H9 (cell line): ENCODE data around the gene IGLL1. TPM values are rescaled to one million over a fixed set of nuclear protein-coding genes. Genes with fewer than 3 reads are reported as not detected.
"Not testable (repeated sequence)": the region's sequence is repeated elsewhere in the genome, so short reads cannot be mapped to it uniquely, and the experiment has no call there.

Experiments used
- DNase-seq: peaks from one replicate; pipeline ENCODE4 v3.0.0-alpha.2; 2017
- H2AFZ ChIP-seq: one replicate; pipeline ENCODE4 v1.6.1; 2013; ENCODE audit warnings: mild to moderate bottlenecking, low read length, control low read depth, moderate library complexity
- H2AK5ac ChIP-seq: 2 replicates; pipeline ENCODE4 v1.6.1; 2013; ENCODE audit warnings: low read length, control low read depth, mixed read lengths; ENCODE audit not compliant: insufficient read length
- H2BK120ac ChIP-seq: one replicate; pipeline ENCODE4 v1.6.1; 2013; ENCODE audit warnings: low read depth, mild to moderate bottlenecking, low read length, control low read depth, inconsistent platforms; ENCODE audit not compliant: poor library complexity, severe bottlenecking
- H2BK12ac ChIP-seq: 2 replicates; pipeline ENCODE4 v1.6.1; 2013; ENCODE audit warnings: low read length, control low read depth, mixed read lengths, low read depth; ENCODE audit not compliant: insufficient read length
- H2BK15ac ChIP-seq: 2 replicates; pipeline ENCODE4 v1.6.1; 2013; ENCODE audit warnings: low read depth, low read length, control low read depth
- H2BK20ac ChIP-seq: one replicate; pipeline ENCODE4 v1.6.1; 2013; ENCODE audit warnings: low read depth, mild to moderate bottlenecking, low read length, control low read depth, inconsistent platforms; ENCODE audit not compliant: poor library complexity, severe bottlenecking
- H2BK5ac ChIP-seq: 2 replicates; pipeline ENCODE4 v1.6.1; 2013; ENCODE audit warnings: low read length, control low read depth, mixed read lengths; ENCODE audit not compliant: insufficient read length
- H3K14ac ChIP-seq: 2 replicates; pipeline ENCODE4 v1.6.1; 2013; ENCODE audit warnings: low read length, control low read depth; ENCODE audit not compliant: insufficient read depth
- H3K18ac ChIP-seq: 2 replicates; pipeline ENCODE4 v1.6.1; 2013; ENCODE audit warnings: low read depth, mild to moderate bottlenecking, mixed read lengths, low read length, control low read depth; ENCODE audit not compliant: insufficient read length
- H3K23ac ChIP-seq: 2 replicates; pipeline ENCODE4 v1.6.1; 2013; ENCODE audit warnings: low read length, control low read depth, mixed read lengths, low read depth; ENCODE audit not compliant: insufficient read length
- H3K23me2 ChIP-seq: 2 replicates; pipeline ENCODE4 v1.6.1; 2013; ENCODE audit warnings: low read depth, mild to moderate bottlenecking, mixed read lengths, low read length, control low read depth; ENCODE audit not compliant: insufficient read length, poor library complexity, severe bottlenecking
- H3K27ac ChIP-seq: 2 replicates; pipeline ENCODE4 v1.5.1; 2013; ENCODE audit warnings: low read length, control low read depth, mixed read lengths, low read depth; ENCODE audit not compliant: insufficient read length
- H3K27me3 ChIP-seq: 2 replicates; pipeline ENCODE4 v1.6.1; 2013; ENCODE audit warnings: low read length, control low read depth, inconsistent platforms; ENCODE audit not compliant: insufficient read depth
- H3K4ac ChIP-seq: 2 replicates; pipeline ENCODE4 v1.6.1; 2013; ENCODE audit warnings: low read depth, mild to moderate bottlenecking, control low read depth, inconsistent platforms, low read length, moderate library complexity
- H3K4me1 ChIP-seq: 2 replicates; pipeline ENCODE4 v1.6.1; 2013; ENCODE audit warnings: low read length, control low read depth, inconsistent platforms; ENCODE audit not compliant: insufficient read depth
- H3K4me2 ChIP-seq: 2 replicates; pipeline ENCODE4 v1.6.1; 2013; ENCODE audit warnings: low read length, control low read depth, mixed read lengths; ENCODE audit not compliant: insufficient read length, insufficient read depth
- H3K56ac ChIP-seq: 2 replicates; pipeline ENCODE4 v1.6.1; 2013; ENCODE audit warnings: low read depth, mild to moderate bottlenecking, mixed read lengths, low read length, control low read depth; ENCODE audit not compliant: insufficient read length
- H3K79me1 ChIP-seq: 2 replicates; pipeline ENCODE4 v1.6.1; 2013; ENCODE audit warnings: low read depth, mild to moderate bottlenecking, moderate library complexity, low read length, control low read depth, inconsistent platforms; ENCODE audit not compliant: insufficient read depth, poor library complexity, severe bottlenecking
- H3K79me2 ChIP-seq: 2 replicates; pipeline ENCODE4 v1.6.1; 2013; ENCODE audit warnings: low read length, control low read depth, inconsistent platforms; ENCODE audit not compliant: insufficient read depth
- H3K9ac ChIP-seq: 2 replicates; pipeline ENCODE4 v1.6.1; 2013; ENCODE audit warnings: low read length, control low read depth, mixed read lengths; ENCODE audit not compliant: insufficient read length; ENCODE audit errors: extremely low read depth
- H3K9me3 ChIP-seq: one replicate; pipeline ENCODE4 v1.6.1; 2013; ENCODE audit warnings: low read depth, low read length, inconsistent platforms; ENCODE audit not compliant: control insufficient read depth
- H3T11ph ChIP-seq: one replicate; pipeline ENCODE4 v1.6.1; 2013; ENCODE audit warnings: mild to moderate bottlenecking, low read length, control low read depth, inconsistent platforms
- H4K20me1 ChIP-seq: one replicate; pipeline ENCODE4 v1.6.1; 2013; ENCODE audit not compliant: control insufficient read depth, insufficient read length, insufficient read depth
- H4K5ac ChIP-seq: 2 replicates; pipeline ENCODE4 v1.6.1; 2013; ENCODE audit warnings: low read depth, mild to moderate bottlenecking, mixed read lengths, low read length, control low read depth; ENCODE audit not compliant: insufficient read length
- H4K8ac ChIP-seq: replicated peaks from 2 replicates; pipeline ENCODE4 v1.6.1; 2013; ENCODE audit warnings: low read length, control low read depth, mixed read lengths, low read depth; ENCODE audit not compliant: insufficient read length
- H4K91ac ChIP-seq: 2 replicates; pipeline ENCODE4 v1.6.1; 2013; ENCODE audit warnings: low read depth, mild to moderate bottlenecking, moderate library complexity, mixed read lengths, low read length, control low read depth; ENCODE audit not compliant: insufficient read length
- H3K27ac Mint-ChIP-seq, 3 experiments: 2 replicates in 2 of 3; 3 replicates in 1 of 3; pipeline ENCODE4 v1.8.0; 2020 to 2021; ENCODE audit warnings: mixed read lengths in 3 of 3, mild to moderate bottlenecking in 1 of 3, moderate library complexity in 1 of 3
- H3K27me3 Mint-ChIP-seq: 2 replicates; pipeline ENCODE4 v1.8.0; 2021; ENCODE audit warnings: low read depth, mild to moderate bottlenecking, moderate library complexity, mixed read lengths
- H3K36me3 Mint-ChIP-seq, 3 experiments: 2 replicates in 2 of 3; 3 replicates in 1 of 3; pipeline ENCODE4 v1.8.0; 2020 to 2021; ENCODE audit warnings: low read depth in 3 of 3, mixed read lengths in 3 of 3; ENCODE audit not compliant: insufficient read depth in 1 of 3
- H3K4me1 Mint-ChIP-seq, 2 experiments: 2 replicates each; pipeline ENCODE4 v1.8.0; 2020; ENCODE audit warnings: mixed read lengths in 2 of 2
- H3K4me3 Mint-ChIP-seq, 2 experiments: 2 replicates in 1 of 2; 3 replicates in 1 of 2; pipeline ENCODE4 v1.8.0; 2020 to 2021; ENCODE audit warnings: mild to moderate bottlenecking in 2 of 2, mixed read lengths in 2 of 2, moderate library complexity in 1 of 2
- H3K9me3 Mint-ChIP-seq, 2 experiments: 2 replicates in 1 of 2; 3 replicates in 1 of 2; pipeline ENCODE4 v1.8.0; 2020; ENCODE audit warnings: mild to moderate bottlenecking in 2 of 2, mixed read lengths in 2 of 2, moderate library complexity in 1 of 2
- WGBS: extraction: QIAGEN DNeasy Blood & Tissue Kit; methylation state at CpG from one replicate; pipeline ENCODE4 v1.1.7; 2013; ENCODE audit warnings: missing lambda C conversion rate, low lambda C conversion rate, mixed read lengths; ENCODE audit not compliant: insufficient read length; ENCODE audit errors: extremely low coverage; 5-methylcytosine and 5-hydroxymethylcytosine counted together
- total RNA-seq: library from RNA; stranded (reverse); gene quantifications from 2 replicates; pipeline ENCODE4 v1.2.1, GENCODE V29; 2021
- TF ChIP-seq, protein P1 (sequence below): fragments of 200-600 bp; sonication (generic); conservative IDR thresholded peaks from 3 replicates; pipeline ENCODE4 v1.8.0; 2021; ENCODE audit warnings: antibody characterized with exemption, mild to moderate bottlenecking

The IGLL1 gene
- total RNA-seq, 1 experiment from 2014 or later = not detected

GRCh38 chr22:23562186-23562585 lies 17.9 kb downstream of the IGLL1 start:
- Histone ChIP-seq H4K91ac (no peak overlapping the region), H3K79me1 (no peaks in the 10 kb centered on the region), H3T11ph (no peak overlapping the region), H2BK15ac (no peak overlapping the region), H3K18ac (no peak overlapping the region), H2BK12ac (no peak overlapping the region), H2AK5ac (no peak overlapping the region), H3K27ac (no peak overlapping the region), H3K14ac (no peak overlapping the region), H4K8ac (no peak overlapping the region), H2AFZ (no peak overlapping the region), H2BK20ac (no peak overlapping the region), H3K56ac (no peak overlapping the region), H3K4me1 (no peaks in the 10 kb centered on the region; the same call in 1 of the 2 replicates), H3K23ac (no peak overlapping the region), H3K4ac (no peak overlapping the region), H3K9ac (no peak overlapping the region), H2BK5ac (no peak overlapping the region), H2BK120ac (no peak overlapping the region), H3K23me2 (peaks cover 10% of the 10 kb centered on the region), H4K20me1 (no peaks in the 10 kb centered on the region), H3K4me2 (no peak overlapping the region), H3K9me3 (no peaks in the 10 kb centered on the region), H3K27me3 (peaks cover 6% of the 10 kb centered on the region; the same call in 1 of the 2 replicates), H4K5ac (no peak overlapping the region), H3K79me2 (no peaks in the 10 kb centered on the region)
- H3K9me3 Mint-ChIP-seq = no peaks in the 10 kb centered on the region
- peaks cover 82% of the 10 kb centered on the region for H3K27me3 Mint-ChIP-seq
- no peak overlapping the region for H3K4me3 Mint-ChIP-seq
- no peak overlapping the region; a peak in 1 of 7 replicates for H3K27ac Mint-ChIP-seq
- peak; percentile 11 for DNase-seq
- H3K4me1 Mint-ChIP-seq = peaks cover 10% of the 10 kb centered on the region in 2 experiments
- TF ChIP-seq, protein P1, sequence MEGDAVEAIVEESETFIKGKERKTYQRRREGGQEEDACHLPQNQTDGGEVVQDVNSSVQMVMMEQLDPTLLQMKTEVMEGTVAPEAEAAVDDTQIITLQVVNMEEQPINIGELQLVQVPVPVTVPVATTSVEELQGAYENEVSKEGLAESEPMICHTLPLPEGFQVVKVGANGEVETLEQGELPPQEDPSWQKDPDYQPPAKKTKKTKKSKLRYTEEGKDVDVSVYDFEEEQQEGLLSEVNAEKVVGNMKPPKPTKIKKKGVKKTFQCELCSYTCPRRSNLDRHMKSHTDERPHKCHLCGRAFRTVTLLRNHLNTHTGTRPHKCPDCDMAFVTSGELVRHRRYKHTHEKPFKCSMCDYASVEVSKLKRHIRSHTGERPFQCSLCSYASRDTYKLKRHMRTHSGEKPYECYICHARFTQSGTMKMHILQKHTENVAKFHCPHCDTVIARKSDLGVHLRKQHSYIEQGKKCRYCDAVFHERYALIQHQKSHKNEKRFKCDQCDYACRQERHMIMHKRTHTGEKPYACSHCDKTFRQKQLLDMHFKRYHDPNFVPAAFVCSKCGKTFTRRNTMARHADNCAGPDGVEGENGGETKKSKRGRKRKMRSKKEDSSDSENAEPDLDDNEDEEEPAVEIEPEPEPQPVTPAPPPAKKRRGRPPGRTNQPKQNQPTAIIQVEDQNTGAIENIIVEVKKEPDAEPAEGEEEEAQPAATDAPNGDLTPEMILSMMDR = no peak
- WGBS = no CpG with 5 or more reads among the region's 4 CpGs
- no peaks in the 10 kb centered on the region for H3K36me3 Mint-ChIP-seq

DNA sequence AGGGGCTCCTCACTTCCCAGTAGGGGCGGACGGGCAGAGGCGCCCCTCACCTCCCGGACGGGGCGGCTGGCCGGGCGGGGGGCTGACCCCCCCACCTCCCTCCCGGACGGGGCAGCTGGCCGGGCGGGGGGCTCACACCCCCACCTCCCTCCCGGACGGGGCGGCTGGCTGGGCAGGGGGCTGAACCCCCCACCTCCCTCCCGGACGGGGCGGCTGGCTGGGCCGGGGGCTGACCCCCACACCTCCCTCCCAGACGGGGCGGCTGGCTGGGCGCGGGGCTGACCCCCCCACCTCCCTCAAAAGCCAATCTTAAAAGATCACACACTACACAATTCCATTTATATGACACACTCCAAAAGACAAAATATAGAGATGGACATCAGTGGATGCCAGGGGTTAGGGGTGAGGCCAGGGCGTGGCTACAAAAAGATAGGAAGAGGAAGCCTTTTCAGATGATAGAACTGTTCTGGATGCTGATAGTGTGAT lies 19.0 kb downstream of the IGLL1 start:
- H3K4me2 ChIP-seq, H3K36me3 Mint-ChIP-seq, H2AK5ac ChIP-seq, H3K79me2 ChIP-seq, H3K14ac ChIP-seq, DNase-seq, H3K27ac Mint-ChIP-seq, H3K9me3 Mint-ChIP-seq, H3K9ac ChIP-seq, H3K23ac ChIP-seq, H3K4me3 Mint-ChIP-seq, H3K4ac ChIP-seq, H3K27me3 ChIP-seq, H2BK120ac ChIP-seq, H3K27ac ChIP-seq, H3K23me2 ChIP-seq, H4K5ac ChIP-seq, H2BK15ac ChIP-seq, H4K91ac ChIP-seq, H3K56ac ChIP-seq, H2BK12ac ChIP-seq, H3K79me1 ChIP-seq, H4K20me1 ChIP-seq, H2BK5ac ChIP-seq, H2BK20ac ChIP-seq, H2AFZ ChIP-seq, H3K18ac ChIP-seq, H3T11ph ChIP-seq, H3K4me1 ChIP-seq, H3K9me3 ChIP-seq, H4K8ac ChIP-seq, H3K4me1 Mint-ChIP-seq: not testable (repeated sequence)
- H3K27me3 Mint-ChIP-seq = peaks cover 80% of the 10 kb centered on the region
- no CpG with 5 or more reads among the region's 24 CpGs for WGBS
